ENCODE results near the gene NDRG2. TPM values are rescaled to one million over a fixed set of nuclear protein-coding genes. Genes with fewer than 3 reads are reported as not detected.
"Not testable (repeated sequence)": the region's sequence is repeated elsewhere in the genome, so short reads cannot be mapped to it uniquely, and the experiment has no call there.

Gene NDRG2
- total RNA-seq, 1 donor from 2014 or later: 315 TPM

- intact Hi-C loops (cut with micrococcal nuclease): loop anchor here (10.0 kb wide), 1 partner anchor 55 kb away; the partner anchor contains the start of gene ARHGEF40
- DNase-seq: no peak
- ATAC-seq: no peak
Observed at GRCh38 chr14:21019366-21019765, 5.5 kb downstream of the NDRG2 start.

DNA sequence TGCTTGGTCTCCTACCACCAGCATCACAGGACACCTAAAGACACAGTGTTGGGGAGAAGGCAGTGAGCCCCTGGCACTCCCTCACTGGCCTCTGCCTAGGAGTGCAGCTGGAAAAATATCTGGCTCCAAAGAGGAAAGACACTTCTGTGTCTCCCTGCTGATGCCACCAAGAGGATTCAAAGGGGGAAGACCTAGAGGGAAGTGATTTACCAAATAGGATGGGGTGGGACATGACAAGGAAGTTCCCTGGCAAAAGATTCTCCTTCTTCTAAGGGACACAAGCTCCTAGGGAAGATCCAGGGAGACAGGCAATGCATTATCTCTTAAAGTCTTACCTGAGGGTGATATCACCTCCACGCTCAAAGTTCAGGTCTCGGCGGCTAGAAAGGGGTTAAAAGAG, 6.1 kb downstream of the NDRG2 start:
- no peak for DNase-seq
- intact Hi-C loops (cut with micrococcal nuclease): loop anchor here (10.0 kb wide), 1 partner anchor 56 kb away; the partner anchor contains the start of gene ARHGEF40
- no peak for ATAC-seq

- no peak for DNase-seq
- ATAC-seq: no peak
- intact Hi-C loops (cut with micrococcal nuclease): loop anchor here (10.0 kb wide), 1 partner anchor 57 kb away; the partner anchor contains the start of gene ARHGEF40
Observed at GRCh38 chr14:21018286-21018685, 6.6 kb downstream of the NDRG2 start.

DNA sequence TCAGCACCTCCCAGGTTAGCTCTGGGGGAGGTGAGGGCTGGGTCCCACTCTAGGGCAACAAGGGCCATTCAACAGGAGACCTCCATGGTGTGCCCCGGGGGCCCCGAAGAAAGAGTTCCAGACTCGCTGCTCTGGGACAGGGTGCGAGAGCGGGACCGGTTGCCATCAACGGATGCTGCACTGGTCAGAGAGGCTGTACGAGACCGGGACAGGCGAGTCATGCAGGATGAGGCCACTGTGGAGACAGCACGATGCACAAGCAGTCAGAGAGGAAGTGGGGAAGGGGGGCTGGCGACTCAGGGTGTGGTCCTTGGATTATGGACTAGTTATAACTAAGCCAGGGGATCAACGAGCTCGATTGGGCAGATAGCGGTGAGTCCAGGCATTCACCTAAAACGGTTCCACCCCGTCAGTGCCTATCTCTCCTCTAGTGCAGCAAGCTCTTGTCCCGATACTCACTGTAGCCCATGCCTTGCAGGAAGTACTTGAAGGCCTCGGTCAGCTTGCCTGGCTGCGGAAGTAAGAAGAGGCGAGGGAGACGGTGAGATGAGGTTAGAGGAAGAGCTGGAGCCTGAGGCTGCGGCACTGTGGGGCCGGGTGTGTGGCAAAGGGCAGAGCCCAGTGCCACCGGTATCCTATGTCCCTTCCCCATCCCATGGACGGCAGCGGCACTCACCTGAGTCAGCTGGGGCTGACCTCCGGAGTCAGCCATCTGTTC, 7.2 kb downstream of the NDRG2 start:
- ATAC-seq: no peak
- intact Hi-C loops (cut with micrococcal nuclease): loop anchor here (10.0 kb wide), 1 partner anchor 57 kb away; the partner anchor contains the start of gene ARHGEF40
- DNase-seq: no peak

- intact Hi-C loops (cut with micrococcal nuclease): loop anchor here (10.0 kb wide), 1 partner anchor 58 kb away; the partner anchor contains the start of gene ARHGEF40
- no peak for DNase-seq
- ATAC-seq: no peak
Observed at GRCh38 chr14:21016413-21017190, 8.3 kb downstream of the NDRG2 start.

DNA sequence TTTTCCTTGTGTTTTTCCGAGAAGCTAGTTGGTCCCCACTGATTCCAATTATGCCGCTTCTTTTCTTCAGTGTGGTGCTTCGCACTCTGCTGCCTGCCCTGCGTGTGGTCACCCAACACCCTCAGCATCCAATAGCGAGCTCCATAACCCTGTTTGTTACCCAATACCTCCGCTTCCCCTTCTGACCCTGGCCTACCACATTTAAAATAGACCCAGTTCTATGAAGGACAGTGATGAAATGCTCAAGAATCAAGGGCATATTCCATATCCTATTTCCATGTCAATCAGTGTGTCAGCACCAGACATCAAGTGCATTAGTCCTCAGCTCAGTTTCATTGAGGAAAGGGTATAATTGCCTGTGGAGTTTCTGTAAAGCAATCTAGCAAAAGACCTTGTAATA, 9.5 kb downstream of the NDRG2 start:
- intact Hi-C loops (cut with micrococcal nuclease): loop anchor here (2.0 to 10.0 kb wide), 2 partner anchors 25 to 59 kb away; partner anchors contain the start of gene ARHGEF40
- ATAC-seq: peak; percentile 39
- DNase-seq: no peak

GRCh38 chr14:21014761-21015190, 10.1 kb downstream of the NDRG2 start:
- ATAC-seq (peak; percentile 82), DNase-seq (peak; percentile 77)
- intact Hi-C loops (cut with micrococcal nuclease): loop anchor here (2.0 to 10.0 kb wide), 2 partner anchors 26 to 60 kb away; partner anchors contain the start of gene ARHGEF40

DNA sequence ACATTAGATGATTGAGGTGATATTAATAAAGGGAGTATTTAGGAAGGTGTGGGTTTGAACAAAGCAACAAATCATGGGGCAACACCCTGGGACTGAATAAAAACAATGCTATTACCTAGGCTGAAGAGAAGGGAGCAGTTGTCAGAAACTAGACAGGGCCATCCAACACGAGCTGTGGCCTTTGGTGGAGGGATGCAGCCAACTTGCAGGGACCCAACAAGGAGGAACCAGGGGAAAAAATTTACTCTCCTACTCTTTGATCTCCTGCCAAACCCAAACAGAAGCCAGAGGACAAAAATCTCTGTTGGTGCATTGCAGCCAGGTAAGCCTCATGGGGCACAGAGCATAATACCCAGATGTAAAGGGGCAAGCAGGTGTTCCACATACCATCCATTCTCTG, 13.7 kb downstream of the NDRG2 start:
- DNase-seq (no peak), ATAC-seq (no peak)
- intact Hi-C loops (cut with micrococcal nuclease): loop anchor here (10.0 kb wide), 1 partner anchor 64 kb away; the partner anchor contains the start of gene ARHGEF40

DNA sequence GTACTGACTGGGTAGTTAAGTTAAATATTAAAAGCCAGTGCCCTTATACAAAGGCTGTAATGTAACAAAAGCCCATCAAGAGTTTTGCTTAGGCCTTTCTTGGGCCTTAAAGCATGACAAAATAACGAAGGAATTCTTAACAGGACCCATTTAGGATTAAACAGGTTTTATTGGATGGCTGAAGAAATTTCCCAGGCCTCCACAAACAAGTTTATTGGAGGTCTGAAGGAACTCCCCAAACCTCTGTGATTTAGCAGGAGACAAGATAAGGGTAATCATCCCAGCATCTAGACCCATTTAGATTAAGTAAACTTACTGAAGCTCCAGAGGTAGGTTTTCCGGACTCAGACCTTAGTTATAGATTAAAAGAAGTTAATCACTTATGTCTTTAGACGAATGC, 15.1 kb downstream of the NDRG2 start:
- intact Hi-C loops (cut with micrococcal nuclease): loop anchor here (10.0 kb wide), 1 partner anchor 65 kb away; the partner anchor contains the start of gene ARHGEF40
- not testable (repeated sequence) for DNase-seq, ATAC-seq

- ATAC-seq (peak; percentile 85), DNase-seq (peak; percentile 63)
- intact Hi-C loops (cut with micrococcal nuclease): no loop called here
Observed at GRCh38 chr14:21003788-21004346, 21.0 kb downstream of the NDRG2 start.

- DNase-seq (no peak), ATAC-seq (no peak)
- intact Hi-C loops (cut with micrococcal nuclease): no loop called here
Observed at GRCh38 chr14:21001218-21001617, 23.6 kb downstream of the NDRG2 start.

GRCh38 chr14:20999591-20999990, 25.3 kb downstream of the NDRG2 start:
- ATAC-seq: no peak
- intact Hi-C loops (cut with micrococcal nuclease): no loop called here

DNA sequence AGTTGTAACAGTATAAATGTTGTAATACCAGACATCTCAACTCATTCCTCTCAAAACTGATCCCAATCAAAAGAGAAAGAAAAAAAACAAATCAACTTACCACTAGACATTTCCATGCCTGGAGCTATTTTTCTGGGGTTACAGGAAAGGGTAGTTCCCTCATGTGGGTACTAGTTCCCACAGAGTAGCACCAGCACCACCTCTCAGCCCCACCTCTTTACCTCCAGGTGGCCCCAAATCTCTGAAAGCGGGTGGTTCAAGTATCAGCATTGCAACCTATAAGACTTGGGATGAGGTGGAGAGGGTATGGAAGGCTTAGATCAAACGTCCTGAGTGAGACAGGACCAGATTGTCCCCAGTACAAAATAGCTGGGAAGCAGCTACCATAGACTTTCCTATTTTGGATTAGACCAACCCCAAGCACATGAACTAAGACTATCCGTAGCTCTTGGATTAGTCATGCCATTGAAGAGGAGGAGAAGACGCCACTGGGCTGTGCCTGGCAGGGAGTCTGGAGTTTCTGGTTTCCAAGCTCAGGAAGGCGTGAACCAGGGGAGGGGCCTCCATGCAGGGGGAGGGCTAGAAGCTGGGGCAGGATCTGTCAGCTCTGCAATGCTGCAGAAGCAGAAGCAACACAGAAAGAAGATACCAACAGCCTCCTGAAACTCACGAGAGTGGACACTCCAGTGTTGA, 26.0 kb downstream of the NDRG2 start, which contains the start of gene SLC39A2:
Gene SLC39A2, plus strand, starts transcription at position 620 of the 693 bp plus-strand sequence. CDS start 154 bp downstream, outside the sequence.
- intact Hi-C loops (cut with micrococcal nuclease): no loop called here
- peak; percentile 70 for ATAC-seq
- peak; percentile 66 for DNase-seq

More at GRCh38 chr14:20999591-20999990, 25.3 kb downstream of the NDRG2 start:
- no peak for DNase-seq

GRCh38 chr14:20998139-20998538, 26.7 kb downstream of the NDRG2 start:
- DNase-seq (no peak), ATAC-seq (no peak)
- intact Hi-C loops (cut with micrococcal nuclease): no loop called here

DNA sequence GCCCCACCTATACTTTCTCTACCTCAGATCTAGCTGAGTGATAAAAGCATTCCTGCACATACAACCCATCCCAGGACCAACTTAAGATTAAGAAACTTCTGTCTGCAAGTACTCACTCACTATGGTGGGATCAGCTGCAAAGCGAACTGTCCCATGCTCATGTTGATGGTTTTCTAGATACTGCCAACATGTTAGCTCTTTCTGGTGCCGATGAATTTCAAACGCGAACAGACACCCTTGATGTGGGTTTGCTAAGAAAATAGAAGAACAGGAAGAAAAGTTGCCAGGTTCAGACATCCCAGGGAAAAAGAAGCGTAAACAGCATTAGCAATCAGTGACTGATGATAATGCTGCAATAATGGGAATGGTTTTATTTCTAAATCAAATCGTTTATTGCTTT, 27.3 kb downstream of the NDRG2 start:
- no peak for DNase-seq
- intact Hi-C loops (cut with micrococcal nuclease): no loop called here
- ATAC-seq: no peak

GRCh38 chr14:20997115-20997514, 27.7 kb downstream of the NDRG2 start:
- intact Hi-C loops (cut with micrococcal nuclease): no loop called here
- ATAC-seq (no peak), DNase-seq (no peak)

GRCh38 chr14:20996521-20996920, 28.3 kb downstream of the NDRG2 start:
- no peak for ATAC-seq
- intact Hi-C loops (cut with micrococcal nuclease): no loop called here

DNA sequence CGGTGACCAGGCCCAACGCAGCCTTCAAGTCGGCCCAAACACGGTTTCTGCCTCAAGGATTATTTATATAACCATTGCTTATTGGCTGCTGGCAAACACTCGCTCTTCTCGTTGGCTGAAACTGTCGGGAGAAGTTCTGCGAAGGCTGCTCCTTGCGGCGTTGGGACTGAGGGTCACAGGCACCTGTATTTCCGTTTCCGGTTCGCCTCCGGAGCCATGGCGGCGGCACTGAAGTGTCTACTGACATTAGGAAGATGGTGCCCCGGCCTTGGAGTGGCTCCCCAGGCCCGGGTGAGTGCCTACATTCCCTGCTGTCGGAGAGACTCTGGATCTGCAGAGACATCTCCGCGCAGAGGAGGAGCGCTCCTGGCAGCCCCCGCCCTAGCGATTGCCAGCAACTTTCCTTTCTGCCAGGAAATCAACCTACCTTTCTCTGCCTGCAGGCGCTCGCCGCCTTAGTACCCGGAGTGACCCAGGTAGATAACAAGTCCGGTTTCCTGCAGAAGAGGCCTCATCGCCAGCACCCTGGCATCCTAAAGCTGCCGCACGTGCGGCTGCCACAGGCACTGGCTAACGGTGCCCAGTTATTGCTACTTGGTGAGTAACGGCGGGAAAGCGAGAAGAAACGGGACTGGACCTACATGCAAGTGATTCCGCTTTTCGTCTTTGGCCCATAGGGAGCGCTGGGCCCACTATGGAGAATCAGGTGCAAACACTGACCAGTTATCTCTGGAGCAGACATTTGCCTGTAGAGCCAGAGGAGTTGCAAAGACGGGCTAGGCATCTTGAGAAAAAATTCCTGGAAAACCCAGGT, 34.9 kb downstream of the NDRG2 start, which contains the start of gene METTL17:
Gene METTL17, plus strand, starts transcription at position 194 of the 814 bp plus-strand sequence. Its CDS starts 23 bp downstream, at position 217.
- intact Hi-C loops (cut with micrococcal nuclease): no loop called here
- DNase-seq (peak; percentile 91), ATAC-seq (peak; percentile 95)

More at GRCh38 chr14:20996521-20996920, 28.3 kb downstream of the NDRG2 start:
- no peak for DNase-seq
